Mesenchymal stem cell (in vitro differentiated cells and primary cell): ENCODE data around the gene FHOD3.

Source experiments
- DNase-seq: peaks from one replicate; pipeline ENCODE4 v3.0.0-alpha.2; 2013
- H2AFZ ChIP-seq: one replicate; pipeline ENCODE4 v1.6.1; 2013; ENCODE audit warnings: low read depth, mild to moderate bottlenecking, control low read depth, inconsistent platforms, low read length, moderate library complexity
- H2AK5ac ChIP-seq: 2 replicates; pipeline ENCODE4 v1.6.1; 2013; ENCODE audit warnings: low read length, moderate library complexity, mild to moderate bottlenecking, inconsistent platforms; ENCODE audit not compliant: severe bottlenecking
- H2BK120ac ChIP-seq: one replicate; pipeline ENCODE4 v1.6.1; 2013; ENCODE audit warnings: low read depth, mild to moderate bottlenecking, inconsistent platforms, low read length, moderate library complexity
- H2BK12ac ChIP-seq, 2 experiments: one replicate each; pipeline ENCODE4 v1.6.1; 2013; ENCODE audit warnings: inconsistent platforms in 2 of 2, low read length in 2 of 2, mild to moderate bottlenecking in 2 of 2, moderate library complexity in 2 of 2, control low read depth in 1 of 2
- H2BK15ac ChIP-seq: one replicate; pipeline ENCODE4 v1.6.1; 2013; ENCODE audit warnings: mild to moderate bottlenecking, low read depth, inconsistent platforms; ENCODE audit not compliant: poor library complexity, severe bottlenecking
- H2BK5ac ChIP-seq: 2 replicates; pipeline ENCODE4 v1.6.1; 2013; ENCODE audit warnings: low read depth, mild to moderate bottlenecking, low read length, control low read depth, inconsistent platforms; ENCODE audit not compliant: poor library complexity, severe bottlenecking
- H3K14ac ChIP-seq, 2 experiments: one replicate each; pipeline ENCODE4 v1.6.1; 2013; ENCODE audit warnings: inconsistent platforms in 2 of 2, low read length in 2 of 2, control low read depth in 1 of 2, mild to moderate bottlenecking in 1 of 2, moderate library complexity in 1 of 2
- H3K18ac ChIP-seq, 2 experiments: one replicate each; pipeline ENCODE4 v1.6.1; 2013; ENCODE audit warnings: inconsistent platforms in 2 of 2, low read length in 2 of 2, control low read depth in 1 of 2, low read depth in 1 of 2, mild to moderate bottlenecking in 1 of 2
- H3K23ac ChIP-seq, 2 experiments: one replicate each; pipeline ENCODE4 v1.6.1; 2013; ENCODE audit warnings: inconsistent platforms in 2 of 2, low read length in 2 of 2, mild to moderate bottlenecking in 2 of 2, moderate library complexity in 2 of 2, control low read depth in 1 of 2
- H3K27ac ChIP-seq: 2 replicates; pipeline ENCODE4 v1.5.1; 2013; ENCODE audit warnings: mild to moderate bottlenecking, moderate library complexity, low read length, control low read depth, inconsistent platforms; ENCODE audit not compliant: poor library complexity, severe bottlenecking
- H3K27me3 ChIP-seq, 2 experiments: 2 replicates each; pipeline versions ENCODE4 v1.6.1 to v1.7.0; 2013; ENCODE audit warnings: low read length in 2 of 2, mild to moderate bottlenecking in 2 of 2, moderate library complexity in 2 of 2, control low read depth in 1 of 2, inconsistent platforms in 1 of 2; ENCODE audit not compliant: control insufficient read depth in 1 of 2, insufficient read depth in 1 of 2
- H3K36me3 ChIP-seq, 2 experiments: 2 replicates each; pipeline versions ENCODE4 v1.6.1 to v1.7.0; 2013; ENCODE audit warnings: low read length in 2 of 2, control low read depth in 1 of 2, inconsistent platforms in 1 of 2, low read depth in 1 of 2, mild to moderate bottlenecking in 1 of 2; ENCODE audit not compliant: insufficient read depth in 2 of 2, control insufficient read depth in 1 of 2
- H3K4ac ChIP-seq, 2 experiments: one replicate each; pipeline ENCODE4 v1.6.1; 2013; ENCODE audit warnings: inconsistent platforms in 2 of 2, low read length in 2 of 2, mild to moderate bottlenecking in 2 of 2, moderate library complexity in 2 of 2, control low read depth in 1 of 2, low read depth in 1 of 2
- H3K4me1 ChIP-seq: 2 replicates; pipeline ENCODE4 v1.6.1; 2013; ENCODE audit warnings: low read depth, low read length, control low read depth; ENCODE audit not compliant: control insufficient read depth, insufficient read depth
- H3K4me2 ChIP-seq: 2 replicates; pipeline ENCODE4 v1.6.1; 2013; ENCODE audit warnings: low read length, mild to moderate bottlenecking, inconsistent platforms; ENCODE audit not compliant: poor library complexity, severe bottlenecking
- H3K4me3 ChIP-seq, 2 experiments: 2 replicates each; pipeline versions ENCODE4 v1.5.1 to v1.7.0; 2013; ENCODE audit warnings: low read length in 2 of 2, mild to moderate bottlenecking in 2 of 2, control low read depth in 1 of 2, low read depth in 1 of 2; ENCODE audit not compliant: insufficient read depth in 1 of 2
- H3K79me1 ChIP-seq: replicated peaks from 2 replicates; pipeline ENCODE4 v1.6.1; 2013; ENCODE audit warnings: mild to moderate bottlenecking, control low read depth, low read length, inconsistent platforms; ENCODE audit not compliant: poor library complexity, severe bottlenecking
- H3K9ac ChIP-seq: 2 replicates; pipeline ENCODE4 v1.7.0; 2013; ENCODE audit warnings: mild to moderate bottlenecking, low read length, moderate library complexity
- H3K9me3 ChIP-seq: 2 replicates; pipeline ENCODE4 v1.7.0; 2013; ENCODE audit warnings: mild to moderate bottlenecking, low read length; ENCODE audit not compliant: control insufficient read depth
- H4K8ac ChIP-seq: one replicate; pipeline ENCODE4 v1.6.1; 2013; ENCODE audit warnings: inconsistent platforms, mild to moderate bottlenecking, low read length, moderate library complexity
- H4K91ac ChIP-seq: one replicate; pipeline ENCODE4 v1.6.1; 2013; ENCODE audit warnings: mild to moderate bottlenecking, low read length, inconsistent platforms
- WGBS: methylation state at CpG from one replicate; pipeline ENCODE4 v1.1.7; 2013; ENCODE audit warnings: mixed read lengths; 5-methylcytosine and 5-hydroxymethylcytosine counted together

The FHOD3 gene

GRCh38 chr18:36648803-36649202 is 351.3 kb downstream of the FHOD3 start:
- H2BK120ac ChIP-seq, result no peak overlapping the region
- no peak overlapping the region for H3K4me2 ChIP-seq
- WGBS, result 87% methylated on average over 1 of the region's 3 CpGs

DNA sequence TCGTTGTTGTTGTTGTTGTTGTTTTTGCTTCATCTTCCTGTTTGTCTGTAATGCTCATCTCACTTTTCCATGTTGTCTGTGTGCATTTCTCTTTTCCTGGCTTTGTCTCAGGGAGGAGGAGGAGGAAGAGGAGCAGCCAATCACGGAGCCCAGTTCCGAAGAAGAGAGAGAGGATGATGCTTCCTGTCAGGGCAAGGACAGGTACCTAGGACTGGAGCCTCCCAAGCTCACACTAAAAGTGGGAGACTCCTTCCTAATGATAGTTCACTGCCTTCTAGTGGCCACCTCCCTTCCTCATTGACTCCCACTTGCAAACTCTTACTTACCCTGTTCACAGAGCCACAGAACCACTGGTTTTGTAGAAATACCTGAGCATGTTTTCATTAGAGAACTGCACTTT is 351.7 kb downstream of the FHOD3 start:
- Histone ChIP-seq H2AK5ac (no peak overlapping the region), H2AFZ (no peak overlapping the region), H2BK15ac (no peak overlapping the region), H3K27me3 (no peaks in the 10 kb centered on the region), H3K4ac (no peak overlapping the region), H3K18ac (no peak overlapping the region), H4K8ac (no peak overlapping the region), H3K9ac (no peak overlapping the region), H3K4me2 (no peak overlapping the region), H2BK5ac (no peak overlapping the region), H3K23ac (no peak overlapping the region), H3K79me1 (peaks cover 2% of the 10 kb centered on the region), H2BK120ac (no peak overlapping the region), H4K91ac (no peak overlapping the region), H3K27ac (no peak overlapping the region), H3K36me3 (peaks cover 0 to 8% of the 10 kb centered on the region in 2 experiments), H3K4me1 (peaks cover 10% of the 10 kb centered on the region), H3K14ac (no peak overlapping the region), H2BK12ac (no peak overlapping the region), H3K9me3 (no peaks in the 10 kb centered on the region), H3K4me3 (no peak overlapping the region)
- no peak for DNase-seq
- no CpG with 5 or more reads among the region's 3 CpGs for WGBS

More at GRCh38 chr18:36648803-36649202, 351.3 kb downstream of the FHOD3 start:
- no peak overlapping the region for H2AFZ ChIP-seq
- no peak overlapping the region for H3K23ac ChIP-seq
- no peak for DNase-seq
- no peak overlapping the region for H2BK15ac ChIP-seq
- no peaks in the 10 kb centered on the region for H3K9me3 ChIP-seq
- no peak overlapping the region for H3K9ac ChIP-seq
- H3K4ac ChIP-seq, result no peak overlapping the region
- H3K4me3 ChIP-seq, result no peak overlapping the region
- no peak overlapping the region for H3K14ac ChIP-seq
- H2BK12ac ChIP-seq, result no peak overlapping the region
- H3K79me1 ChIP-seq, result peaks cover 2% of the 10 kb centered on the region
- H3K27me3 ChIP-seq, result no peaks in the 10 kb centered on the region
- H2AK5ac ChIP-seq, result no peak overlapping the region
- H3K4me1 ChIP-seq, result peaks cover 10% of the 10 kb centered on the region
- H2BK5ac ChIP-seq, result no peak overlapping the region
- peaks cover 0 to 8% of the 10 kb centered on the region in 2 experiments for H3K36me3 ChIP-seq
- no peak overlapping the region for H3K27ac ChIP-seq
- H4K91ac ChIP-seq, result no peak overlapping the region
- H4K8ac ChIP-seq, result no peak overlapping the region
- no peak overlapping the region for H3K18ac ChIP-seq

GRCh38 chr18:36650266-36650665 is 352.8 kb downstream of the FHOD3 start:
- Histone ChIP-seq H3K14ac (no peak overlapping the region), H3K4ac (no peak overlapping the region), H3K27me3 (no peaks in the 10 kb centered on the region), H3K4me3 (no peak overlapping the region), H3K79me1 (peaks cover 2% of the 10 kb centered on the region), H3K4me1 (peaks cover 12% of the 10 kb centered on the region), H2BK5ac (no peak overlapping the region), H3K36me3 (peaks cover 0 to 8% of the 10 kb centered on the region in 2 experiments), H3K9ac (no peak overlapping the region), H4K8ac (no peak overlapping the region), H3K23ac (no peak overlapping the region), H3K18ac (no peak overlapping the region), H2BK15ac (no peak overlapping the region), H4K91ac (no peak overlapping the region), H3K9me3 (no peaks in the 10 kb centered on the region), H2AFZ (no peak overlapping the region), H2BK120ac (no peak overlapping the region), H2AK5ac (no peak overlapping the region), H3K4me2 (no peak overlapping the region), H2BK12ac (no peak overlapping the region), H3K27ac (peak overlapping the region; percentile 55)
- no peak for DNase-seq
- WGBS, result 67% methylated on average over 3 of the region's 3 CpGs

DNA sequence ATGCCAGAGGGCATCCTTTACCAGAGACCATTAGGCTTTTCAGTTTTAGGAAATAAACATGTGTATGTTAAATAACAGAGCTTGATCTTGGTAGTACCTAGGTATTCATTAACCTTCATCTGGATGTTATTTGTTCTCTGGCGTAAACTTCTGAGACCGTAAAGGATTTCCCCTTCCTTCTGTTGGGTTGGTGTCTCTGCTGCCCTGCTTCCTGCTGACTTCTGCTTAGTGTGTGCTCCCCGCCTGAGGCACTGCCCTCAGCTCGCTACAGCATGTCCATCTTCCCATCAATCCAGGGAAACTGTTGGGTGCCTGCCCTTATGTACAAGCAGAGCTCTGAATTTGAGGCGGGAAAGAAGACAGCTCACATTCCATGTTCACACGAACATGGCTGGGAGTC is 353.4 kb downstream of the FHOD3 start:
- Histone ChIP-seq H3K36me3 (peaks cover 0 to 8% of the 10 kb centered on the region in 2 experiments), H3K4me2 (no peak overlapping the region)

More for the DNA sequence above, 353.4 kb downstream of the FHOD3 start:
- Histone ChIP-seq H3K23ac (no peak overlapping the region), H3K79me1 (peaks cover 2% of the 10 kb centered on the region), H4K91ac (no peak overlapping the region), H2AFZ (no peak overlapping the region), H3K4me3 (no peak overlapping the region), H4K8ac (no peak overlapping the region), H2BK120ac (no peak overlapping the region), H3K9ac (no peak overlapping the region), H3K9me3 (no peaks in the 10 kb centered on the region), H3K4ac (no peak overlapping the region), H2BK5ac (no peak overlapping the region), H3K27ac (peak overlapping the region; percentile 55), H2BK12ac (no peak overlapping the region), H3K27me3 (no peaks in the 10 kb centered on the region), H2BK15ac (no peak overlapping the region), H3K18ac (no peak overlapping the region), H2AK5ac (no peak overlapping the region), H3K4me1 (peaks cover 13% of the 10 kb centered on the region), H3K14ac (no peak overlapping the region)
- no peak for DNase-seq
- 75% methylated on average over 6 of the region's 6 CpGs for WGBS
